ENCODE results near the gene MMRN2. TPM values are rescaled to one million over a fixed set of nuclear protein-coding genes. Genes with fewer than 3 reads are reported as not detected.

MMRN2 gene
- total RNA-seq, 1 experiment from 2014 or later = 0.60 TPM

- peak; percentile 16 for DNase-seq (ENCODE audit: low read depth)
These were observed 12.1 kb upstream of the MMRN2 start for GRCh38 chr10:86969421-86970041.

DNA sequence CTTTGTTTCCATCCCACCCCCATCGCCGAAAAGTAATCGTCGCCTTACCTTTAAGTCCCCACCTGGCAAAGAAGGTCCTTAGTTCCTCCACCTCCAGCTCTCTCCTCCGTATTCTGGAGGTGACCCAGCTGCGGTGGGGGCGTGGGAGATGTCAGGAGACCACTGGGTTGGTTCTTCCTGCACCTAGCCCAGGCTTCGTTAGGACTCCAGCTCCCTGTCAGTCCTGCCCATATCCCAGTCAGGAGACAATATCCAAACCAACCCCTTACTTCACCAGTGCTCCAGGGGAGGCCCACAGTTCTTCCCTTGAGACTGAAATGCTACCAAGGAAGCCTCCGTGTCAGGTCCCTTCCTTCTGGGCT, 11.6 kb upstream of the MMRN2 start:
- no peak for DNase-seq (ENCODE audit: low read depth)

GRCh38 chr10:86968271-86968993, 11.0 kb upstream of the MMRN2 start, which contains the start of gene ADIRF:
ADIRF (plus strand) TSS chr10:86968482; CDS start chr10:86968545, 63 bp downstream.
- no peak for DNase-seq (ENCODE audit: low read depth)

GRCh38 chr10:86967481-86967941, 10.1 kb upstream of the MMRN2 start:
- DNase-seq (ENCODE audit: low read depth) = no peak

DNA sequence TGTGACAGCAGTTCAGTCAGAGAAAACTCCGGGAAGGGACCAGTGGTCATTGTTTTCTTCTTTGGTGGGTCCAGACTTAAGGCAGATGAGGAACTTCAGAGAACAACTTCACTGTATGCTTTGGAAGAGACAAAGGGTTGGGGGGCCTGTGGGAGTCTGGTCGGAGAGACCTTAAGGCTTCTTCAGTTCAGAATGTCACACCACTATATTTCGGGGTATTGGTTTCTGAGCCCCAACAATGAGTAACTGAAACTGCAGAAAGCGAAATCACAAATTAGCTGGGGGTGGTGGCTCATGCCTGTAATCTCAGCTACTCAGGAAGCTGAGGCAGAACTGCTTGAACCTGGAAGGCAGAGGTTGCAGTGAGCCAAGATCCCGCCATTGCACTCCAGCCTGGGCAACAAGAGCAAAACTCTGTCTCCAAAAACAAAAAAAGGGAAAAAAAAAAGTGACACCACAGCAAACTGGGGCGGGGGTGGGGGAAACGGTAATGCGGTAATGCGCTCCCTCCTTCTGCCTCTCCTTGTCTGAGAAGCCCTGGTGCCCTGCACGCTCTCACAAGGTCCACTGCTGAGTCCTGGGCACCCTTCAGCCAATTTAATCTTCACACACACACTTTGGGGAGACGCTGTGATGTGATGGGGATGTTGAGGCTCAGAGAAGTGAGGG, 8.7 kb upstream of the MMRN2 start:
- DNase-seq (ENCODE audit: low read depth) = no peak

GRCh38 chr10:86964847-86965190, 7.4 kb upstream of the MMRN2 start:
- no peak for DNase-seq (ENCODE audit: low read depth)

- no peak for DNase-seq (ENCODE audit: low read depth)
These were observed 6.8 kb upstream of the MMRN2 start for GRCh38 chr10:86964061-86964846.

DNA sequence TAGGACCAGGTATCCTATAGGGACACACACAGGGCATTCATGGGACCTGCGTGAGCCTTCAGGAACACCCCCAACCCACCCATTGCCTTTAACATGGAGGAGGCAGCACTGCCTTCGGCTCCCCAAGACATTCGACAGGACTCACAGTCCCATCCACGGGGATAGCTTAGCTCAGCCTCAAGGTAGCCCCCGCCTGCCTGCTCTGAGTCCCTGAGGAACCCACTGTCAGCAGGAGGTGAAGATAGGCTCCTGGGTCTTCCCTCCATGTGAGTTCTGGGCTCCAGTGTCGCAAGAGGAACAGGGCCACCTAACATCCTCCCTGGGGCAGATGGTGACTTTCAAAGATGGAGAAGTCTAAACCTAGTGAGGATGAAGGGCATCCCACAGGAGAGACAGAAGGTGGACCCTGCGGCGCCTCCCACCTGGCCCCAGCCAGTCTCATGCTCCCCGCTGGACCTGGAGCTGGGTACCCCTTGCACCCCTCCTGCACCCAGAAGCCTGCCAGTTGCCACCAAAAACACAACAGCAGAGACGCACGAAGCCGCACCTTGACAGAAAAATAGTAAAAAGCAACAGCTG, 6.0 kb upstream of the MMRN2 start:
- DNase-seq (ENCODE audit: low read depth) = no peak

- DNase-seq (ENCODE audit: low read depth) = no peak
These were observed 5.5 kb upstream of the MMRN2 start for GRCh38 chr10:86962981-86963310.

GRCh38 chr10:86962136-86962980, 4.9 kb upstream of the MMRN2 start:
- DNase-seq (ENCODE audit: low read depth) = no peak

GRCh38 chr10:86961481-86962091, 4.2 kb upstream of the MMRN2 start:
- DNase-seq (ENCODE audit: low read depth) = no peak

GRCh38 chr10:86960863-86961434, 3.5 kb upstream of the MMRN2 start:
- no peak for DNase-seq (ENCODE audit: low read depth)

DNA sequence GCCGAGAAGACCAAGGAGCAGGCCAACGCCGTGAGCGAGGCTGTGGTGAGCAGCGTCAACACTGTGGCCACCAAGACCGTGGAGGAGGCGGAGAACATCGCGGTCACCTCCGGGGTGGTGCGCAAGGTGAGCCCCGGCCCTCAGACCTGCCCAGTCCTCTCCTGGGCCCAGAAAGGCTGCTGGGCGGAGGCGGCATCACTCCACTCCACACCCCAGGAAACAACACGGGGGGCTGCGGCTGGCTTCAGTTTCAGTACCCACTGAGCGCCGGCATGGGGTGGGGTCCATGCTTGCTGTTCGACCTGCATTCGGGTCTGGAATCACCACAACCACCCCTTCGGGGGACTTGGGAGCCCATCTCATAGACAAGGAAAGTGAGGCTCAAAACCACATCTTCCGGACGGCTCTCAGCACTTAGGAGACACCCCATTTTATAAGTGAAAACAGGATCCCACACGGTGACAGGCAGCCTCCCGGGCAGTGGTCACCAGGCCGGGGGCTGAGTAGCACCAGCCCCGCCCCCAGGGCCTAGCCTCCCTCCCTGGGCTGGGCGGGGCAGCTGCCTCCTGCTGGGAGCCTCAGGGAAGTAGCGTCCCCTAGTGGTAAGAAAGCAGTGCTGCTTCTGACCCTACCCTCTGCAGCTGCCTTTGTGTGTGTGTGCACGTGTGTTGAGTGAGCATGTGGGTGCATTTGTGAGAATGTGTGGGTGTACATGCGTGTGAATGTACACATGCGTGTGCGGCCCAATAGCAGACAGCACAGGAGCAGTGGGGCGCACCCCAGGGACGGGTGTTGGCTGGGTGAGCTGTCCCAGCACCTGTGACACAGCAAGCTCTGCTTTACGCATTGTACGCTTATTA, 2.8 kb upstream of the MMRN2 start:
- DNase-seq (ENCODE audit: low read depth) = peak; percentile 47

DNA sequence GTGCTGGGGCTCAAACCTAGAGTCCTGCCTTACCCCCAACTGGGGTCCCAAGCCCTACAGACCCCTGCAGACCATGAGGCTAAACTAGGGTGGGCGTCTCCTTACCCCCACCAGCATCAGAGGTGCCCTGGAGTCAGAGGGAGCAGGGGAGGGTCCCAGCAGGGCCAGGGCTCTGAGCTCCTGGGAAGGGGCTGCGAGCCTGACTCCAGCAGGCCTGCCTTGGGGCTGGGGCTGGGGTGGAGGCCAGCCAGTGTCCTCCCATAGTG, 2.3 kb upstream of the MMRN2 start:
- no peak for DNase-seq (ENCODE audit: low read depth)

DNA sequence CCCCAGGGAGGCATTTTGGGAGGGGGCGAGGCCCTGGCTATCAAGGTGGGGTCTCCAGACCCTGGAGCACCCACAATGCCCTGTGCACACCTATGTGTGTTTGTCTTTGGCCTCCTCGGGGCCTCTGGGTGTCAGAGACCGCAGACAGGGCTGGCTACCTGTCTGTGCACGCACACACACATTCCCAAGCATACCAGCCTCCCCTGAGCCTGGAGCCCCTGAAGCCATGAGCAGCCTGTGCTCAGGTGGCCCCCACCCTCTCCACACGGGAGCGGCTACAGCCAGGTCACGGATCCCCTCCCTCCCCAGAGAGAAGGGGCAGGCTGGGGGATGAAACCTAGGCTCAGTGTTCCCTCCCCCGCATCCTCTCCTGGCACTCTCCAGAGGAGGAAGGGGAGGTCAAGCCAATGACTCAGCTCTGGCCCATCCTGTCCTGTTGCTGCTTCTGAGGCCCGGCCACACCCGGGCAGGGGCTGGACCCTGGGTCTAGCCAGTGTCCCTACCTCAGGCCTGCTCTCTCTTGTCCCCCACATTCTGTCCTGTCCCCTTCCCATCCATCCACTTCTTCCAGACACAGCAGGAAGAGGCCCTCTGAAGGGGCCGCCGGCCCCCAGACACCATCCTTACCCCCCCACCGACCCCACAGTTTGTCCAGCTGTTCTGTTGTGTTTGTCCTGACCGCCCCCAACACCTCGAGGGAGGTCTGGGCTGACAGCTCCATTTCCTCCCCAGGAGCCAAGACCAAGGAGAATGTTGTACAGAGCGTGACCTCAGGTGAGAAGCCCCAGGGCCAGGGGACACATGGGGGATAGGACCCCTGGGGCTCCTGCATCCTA, 1.7 kb upstream of the MMRN2 start:
- peak; percentile 69 for DNase-seq (ENCODE audit: low read depth)

DNA sequence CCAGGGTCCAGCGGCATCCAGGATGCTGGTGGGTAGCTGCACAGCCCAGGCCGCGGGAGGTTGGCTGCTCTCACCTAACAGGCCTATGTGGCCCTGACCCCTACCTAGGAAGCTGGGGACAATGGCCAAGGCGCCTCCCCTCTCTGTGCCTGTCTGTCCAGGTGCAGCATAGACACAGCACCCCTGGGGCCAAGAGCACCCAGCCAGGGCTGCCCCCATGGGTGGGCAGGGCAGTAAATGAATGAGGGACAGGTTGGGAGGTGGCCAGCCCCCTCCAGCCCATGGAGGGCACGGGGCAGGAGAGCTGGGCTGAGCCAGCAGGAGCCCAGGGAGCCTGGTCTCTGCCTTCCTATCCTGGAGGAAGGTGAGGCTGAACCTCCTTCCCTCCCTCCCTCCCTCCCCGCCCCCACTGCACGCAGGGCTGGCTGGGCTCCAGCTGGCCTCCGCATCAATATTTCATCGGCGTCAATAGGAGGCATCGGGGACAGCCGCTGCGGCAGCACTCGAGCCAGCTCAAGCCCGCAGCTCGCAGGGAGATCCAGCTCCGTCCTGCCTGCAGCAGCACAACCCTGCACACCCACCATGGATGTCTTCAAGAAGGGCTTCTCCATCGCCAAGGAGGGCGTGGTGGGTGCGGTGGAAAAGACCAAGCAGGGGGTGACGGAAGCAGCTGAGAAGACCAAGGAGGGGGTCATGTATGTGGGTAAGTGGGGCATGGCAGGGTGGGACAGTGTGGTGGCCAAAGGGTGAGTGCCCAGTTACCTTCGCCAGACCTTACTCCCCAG, 893 bp upstream of the MMRN2 start, which contains the start of gene SNCG:
TSS of gene SNCG (plus strand) at position 484 of the 785 bp plus-strand sequence. CDS start at position 583, 99 bp downstream.
- DNase-seq (ENCODE audit: low read depth) = no peak

- DNase-seq (ENCODE audit: low read depth) = no peak
These were observed 467 bp downstream of the MMRN2 start for GRCh38 chr10:86956848-86957448.
